ENCODE results near the gene KRTAP9-2. TPM values are rescaled to one million over a fixed set of nuclear protein-coding genes. Genes with fewer than 3 reads are reported as not detected.

KRTAP9-2 gene
- total and polyA plus RNA-seq, 2 donors (not counting 3 experiments of a cell fraction or from before 2014, with no cell fraction given): not detected

GRCh38 chr17:41199421-41200078, 26.9 kb upstream of the KRTAP9-2 start:
- Histone ChIP-seq H4K20me1 (replicated peaks; ENCODE audit: control insufficient read depth, extremely low read depth, insufficient read depth, low read length) (no peaks in the 10 kb centered on the region), H3K27ac (ENCODE audit: insufficient read depth, low read depth, low read length) (no peak overlapping the region), H3K4me2 (ENCODE audit: insufficient read depth, low read length) (no peak overlapping the region), H3K4me1 (ENCODE audit: control insufficient read depth, extremely low read depth, insufficient read depth, low read length) (no peaks in the 10 kb centered on the region), H3K9ac (replicated peaks; ENCODE audit: extremely low read depth, insufficient read depth, low read length) (no peak overlapping the region), H2AFZ (ENCODE audit: low read depth, low read length) (no peak overlapping the region), H3K79me2 (ENCODE audit: control insufficient read depth, insufficient read depth, low read length) (no peaks in the 10 kb centered on the region), H3K9me1 (replicated peaks; ENCODE audit: control insufficient read depth, extremely low read depth, insufficient read depth, low read length) (no peaks in the 10 kb centered on the region), H3K27me3 (ENCODE audit: control insufficient read depth in 2 of 2, insufficient read depth in 2 of 2, low read length in 2 of 2) (no peaks in the 10 kb centered on the region), H3K9me3 (replicated peaks; ENCODE audit: control insufficient read depth, insufficient read depth, low read length) (no peaks in the 10 kb centered on the region), H3K4me3 (replicated peaks in 1 of 3; ENCODE audit: insufficient read depth in 1 of 3, low read depth in 1 of 3, low read length in 3 of 3) (no peak overlapping the region), H3K36me3 (ENCODE audit: control insufficient read depth in 2 of 2, extremely low read depth in 1 of 2, insufficient read depth in 2 of 2, low read length in 2 of 2) (no peaks in the 10 kb centered on the region)
- no TSS peak for BruUV-seq (replicated peaks)
- TF ChIP-seq POLR2A (IDR thresholded peaks at IDR 0.05; ENCODE audit: low read depth, low read length) (no peak), MYC (IDR thresholded peaks at IDR 0.05; ENCODE audit: low read depth, low read length) (no peak), POLR2AphosphoS5 (IDR thresholded peaks at IDR 0.05; ENCODE audit: insufficient read depth, low read depth, low read length) (no peak), CTCF (IDR thresholded peaks at IDR 0.05; ENCODE audit: extremely low read depth in 1 of 2, insufficient read depth in 1 of 2, low read depth in 1 of 2, low read length in 2 of 2) (no peak), EZH2 (IDR thresholded peaks at IDR 0.05; ENCODE audit: borderline replicate concordance, low read depth, low read length, severe bottlenecking) (no peak), JUN (IDR thresholded peaks at IDR 0.05; ENCODE audit: borderline replicate concordance, insufficient read depth, insufficient read length, low read depth) (no peak), MAX (IDR thresholded peaks at IDR 0.05; ENCODE audit: insufficient read depth, insufficient read length) (no peak), GATA2 (IDR thresholded peaks at IDR 0.05; ENCODE audit: insufficient read depth, insufficient read length, low read depth, low read length) (no peak), FOS (IDR thresholded peaks at IDR 0.05; ENCODE audit: borderline replicate concordance, insufficient read depth, low read length) (no peak)
- FAIRE-seq (no peak), DNase-seq (ENCODE audit: low read depth, low spot score) (no peak)
- dilution Hi-C loops (cut with MboI; ENCODE audit: extremely low pct_ligation_motif_present, low sequenced_read_pairs): no loop called here
- intact Hi-C loops (cut with micrococcal nuclease): no loop called here
- POLR2A ChIA-PET: no interaction called here
- CTCF ChIA-PET: no interaction called here
